HS-27A (cell line): ENCODE data around the gene ZFR2.

Source experiments
- DNase-seq: peaks from one replicate; pipeline ENCODE4 v3.0.0-alpha.2; 2012; ENCODE audit warnings: low read depth, missing footprints

The ZFR2 gene

DNA sequence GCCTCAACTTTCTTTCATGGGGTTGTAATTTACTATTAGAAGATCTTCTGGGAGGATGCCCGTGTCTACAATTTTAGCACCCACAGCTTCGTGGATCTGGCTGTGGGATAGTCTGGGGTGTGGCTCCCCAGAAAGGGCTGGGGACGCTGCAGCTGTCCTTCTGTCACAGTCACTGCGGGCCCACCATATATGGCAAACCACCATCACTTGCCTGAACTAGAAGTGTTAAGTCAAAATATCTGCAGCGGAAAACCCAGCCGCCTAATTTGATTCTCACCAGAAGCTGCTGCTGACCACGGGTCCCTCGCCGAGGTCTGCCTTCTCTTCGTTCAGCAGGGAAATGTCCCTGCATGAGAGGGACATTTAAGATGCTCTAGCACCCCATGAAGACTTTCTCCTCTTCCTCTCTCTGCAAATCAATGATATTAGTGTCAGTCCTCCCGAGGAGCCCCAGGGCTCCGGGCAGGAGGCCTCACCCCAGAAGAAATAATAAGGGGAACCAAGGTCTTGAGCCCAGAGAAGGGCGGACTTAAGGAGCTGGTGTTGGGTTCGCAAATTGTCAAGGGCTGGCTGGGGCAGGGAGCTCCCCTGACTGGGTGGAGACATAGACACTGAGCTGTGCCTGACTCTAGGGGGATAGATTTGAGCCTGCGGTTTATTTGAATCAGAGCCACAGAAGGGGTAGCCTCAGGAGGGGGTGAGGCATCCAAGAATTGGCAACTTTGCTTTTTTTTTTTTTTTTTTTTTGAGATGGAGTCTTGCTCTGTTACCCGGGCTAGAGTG lies 79.7 kb downstream of the ZFR2 start:
- DNase-seq, result no peak

DNA sequence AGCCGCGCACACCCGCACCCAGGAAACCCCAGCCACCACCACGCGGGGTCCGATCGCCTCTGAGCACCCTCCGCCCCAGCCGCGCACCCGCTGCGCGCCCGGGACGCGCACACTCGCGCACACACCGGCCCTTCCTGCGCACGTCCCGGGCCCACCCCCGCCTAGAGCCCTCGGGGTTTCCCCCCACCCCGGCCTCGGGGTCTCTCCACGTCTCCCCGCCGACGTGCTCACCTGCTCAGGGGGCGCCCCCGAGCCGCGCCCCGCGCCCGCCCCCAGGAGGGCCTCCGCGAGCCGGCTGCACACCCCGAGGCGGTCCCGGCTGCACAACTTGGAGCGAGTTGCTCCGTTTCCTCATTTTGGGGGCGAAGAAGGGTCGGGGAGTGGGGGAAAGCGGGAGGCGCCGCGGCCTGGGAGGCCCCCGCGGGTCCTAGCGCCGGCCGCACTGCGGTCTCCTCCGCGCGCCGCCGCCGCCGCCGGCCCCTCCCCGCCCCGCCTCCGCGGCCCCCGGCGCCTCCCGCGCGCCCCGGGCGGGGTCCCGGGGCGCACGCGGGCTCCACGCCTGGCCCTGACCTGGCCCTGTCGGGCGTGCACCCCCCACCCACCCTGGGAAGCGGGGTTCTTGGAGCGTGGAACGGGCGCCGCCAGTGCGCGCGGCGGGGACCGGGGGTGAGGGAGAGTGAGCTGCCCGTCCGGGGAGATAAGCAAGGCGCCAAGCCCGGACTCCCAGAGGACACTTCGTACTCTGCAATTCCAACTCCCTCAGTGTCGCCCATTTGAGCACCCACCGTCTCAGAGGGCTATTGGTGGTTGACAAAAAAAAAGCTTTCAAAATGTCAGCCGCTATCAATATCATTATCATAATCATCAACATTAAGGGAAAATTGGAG lies 82.7 kb downstream of the ZFR2 start, which contains the start of gene MATK:
Gene MATK, minus strand, starts transcription at position 444 of the 887 bp plus-strand sequence. CDS start 1,246 bp downstream, outside the sequence.
- no peak for DNase-seq

DNA sequence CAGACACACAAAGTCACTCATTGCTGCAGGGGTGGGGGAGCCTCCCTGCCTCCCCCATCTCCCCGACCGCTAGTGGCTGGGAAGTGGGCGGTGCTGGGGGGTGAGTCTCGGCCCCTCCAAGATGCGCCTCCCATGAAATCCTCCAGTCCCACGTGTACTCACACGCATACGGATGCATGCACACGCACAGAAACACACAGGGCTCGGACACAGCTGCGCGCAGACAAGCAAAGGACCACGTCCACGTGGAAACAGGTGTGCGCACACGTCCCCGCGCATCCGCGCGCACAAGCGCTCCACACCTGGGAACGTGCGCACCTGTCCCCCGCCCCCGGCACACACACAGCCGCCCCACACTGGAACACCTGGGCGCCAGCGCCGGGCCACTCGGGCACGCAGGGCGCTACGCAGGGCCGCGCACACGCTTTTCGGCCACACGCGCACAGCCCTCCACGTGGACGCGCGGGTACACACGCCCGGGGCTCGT lies 83.3 kb downstream of the ZFR2 start:
- no peak for DNase-seq

DNA sequence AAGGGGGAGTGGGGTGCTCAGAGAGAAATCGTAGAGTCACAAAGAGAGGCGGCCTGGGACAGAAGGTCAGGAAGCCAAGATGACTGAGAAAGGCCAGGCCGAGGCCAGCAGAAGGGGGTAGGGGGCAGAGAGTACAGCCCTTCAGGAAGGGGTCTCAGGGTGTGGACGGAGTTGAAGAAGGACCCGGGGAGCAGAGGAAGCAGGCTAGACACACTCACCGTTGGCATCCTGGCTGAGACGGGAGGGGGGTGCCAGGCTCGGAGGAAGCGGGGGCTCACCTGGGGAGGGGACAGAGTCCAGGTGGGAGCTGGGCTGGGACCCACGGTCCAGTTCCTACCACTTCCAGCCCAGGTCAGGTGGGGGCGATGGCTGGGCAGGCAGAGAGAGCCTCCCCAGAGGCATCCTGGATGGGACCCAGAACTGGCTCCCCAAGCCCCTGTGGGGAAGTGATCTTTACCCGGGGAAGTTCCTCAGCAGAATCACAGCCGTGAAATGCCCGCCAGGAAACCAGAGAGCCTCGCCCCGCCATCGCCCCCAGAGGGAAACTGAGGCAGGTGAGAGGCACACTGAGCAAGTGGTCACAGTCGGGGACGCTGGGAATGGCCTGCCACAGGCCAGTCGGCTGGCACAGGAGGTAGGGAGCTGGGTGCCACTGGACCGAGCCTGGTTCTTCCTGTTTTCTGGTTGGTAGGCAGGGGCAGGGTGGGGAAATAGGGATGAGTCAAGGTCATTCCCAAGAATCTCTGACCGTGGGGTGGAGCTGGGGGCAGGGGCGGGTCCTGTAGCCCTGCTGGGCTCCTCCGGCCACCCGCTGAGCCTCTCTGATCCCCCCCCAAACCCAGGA lies 84.0 kb downstream of the ZFR2 start:
- no peak for DNase-seq

DNA sequence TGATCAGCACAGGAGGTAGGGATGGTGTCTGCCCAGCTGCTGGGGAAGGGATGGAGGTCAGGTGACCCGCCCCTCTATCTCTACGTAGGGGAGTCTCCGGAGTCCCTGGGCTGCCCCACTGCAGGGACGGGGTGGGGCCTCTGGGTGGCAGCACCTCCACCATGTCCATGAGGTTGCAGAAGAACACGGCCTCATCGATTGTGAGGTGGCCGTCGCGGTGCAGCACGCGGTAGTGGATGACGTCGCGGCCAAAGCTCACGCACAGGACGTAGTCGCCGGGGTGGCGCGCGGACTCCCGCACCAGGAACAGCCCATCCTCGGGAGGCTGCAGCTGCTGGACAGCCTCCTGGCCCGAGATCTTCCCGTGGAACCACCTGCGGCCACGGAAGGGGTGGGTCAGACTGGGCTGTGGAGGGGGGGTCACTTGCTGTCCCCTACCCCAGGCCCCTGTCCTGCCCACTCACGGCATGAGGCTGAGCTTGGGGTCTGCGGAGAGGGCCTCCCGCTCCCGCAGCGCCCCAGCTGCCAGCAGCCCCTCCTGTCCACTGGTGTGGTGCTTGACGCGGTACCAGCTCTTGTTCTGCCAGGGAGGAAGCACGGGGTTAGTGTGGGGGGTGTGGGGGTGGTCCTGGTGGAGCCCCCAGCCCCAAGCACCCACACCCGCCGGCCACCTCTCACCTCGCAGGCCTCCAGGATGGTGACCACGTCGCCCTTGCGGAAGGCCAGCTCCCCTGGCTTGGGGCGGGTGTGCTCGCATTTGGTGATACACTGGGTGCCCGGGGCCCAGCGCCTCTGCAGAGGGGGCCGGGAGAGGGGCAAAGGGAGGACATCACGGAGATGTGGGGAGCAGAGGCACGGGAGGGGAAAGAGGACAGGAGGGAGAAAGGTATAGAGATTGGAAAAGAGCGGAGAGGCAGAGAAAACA lies 84.9 kb downstream of the ZFR2 start:
- DNase-seq, result no peak

DNA sequence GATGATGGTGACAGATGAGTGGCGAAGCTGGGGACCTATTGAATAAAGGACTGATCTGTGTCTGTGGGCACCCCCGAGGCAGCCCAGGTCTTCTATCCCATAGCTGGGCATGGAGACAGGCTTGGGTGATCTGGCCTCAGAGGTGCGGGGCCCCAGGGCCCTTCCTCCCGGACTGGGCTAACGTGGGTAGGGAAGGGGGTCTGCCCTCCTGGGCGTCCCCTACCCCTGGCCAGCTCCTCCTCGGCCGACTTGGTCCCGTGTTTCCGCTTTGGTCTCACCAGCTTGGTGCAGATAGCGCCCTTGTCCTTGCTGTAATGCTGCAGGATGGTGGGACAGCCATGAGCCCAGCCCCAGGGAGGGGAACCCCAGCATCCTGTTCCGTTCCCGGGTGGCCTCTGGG lies 85.9 kb downstream of the ZFR2 start:
- DNase-seq, result no peak

DNA sequence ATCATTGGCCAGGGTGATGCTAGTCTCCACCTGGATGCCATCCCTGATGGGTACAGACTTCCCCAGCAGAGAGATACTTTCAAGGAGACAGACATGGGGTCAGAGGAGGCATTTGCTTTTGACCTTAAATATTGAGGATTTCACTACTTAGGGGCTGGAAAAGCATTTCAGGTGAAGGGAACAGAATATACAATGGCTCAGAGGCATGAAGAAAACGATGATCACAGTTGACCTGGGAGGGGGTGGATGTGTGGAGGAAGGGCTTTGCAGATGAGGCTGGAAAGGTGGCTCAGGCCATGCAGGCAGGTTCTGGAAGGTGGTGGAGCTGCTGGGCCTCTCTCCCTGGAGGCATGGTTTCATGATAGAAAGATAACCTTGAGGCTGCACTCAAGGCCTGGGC lies 86.5 kb downstream of the ZFR2 start:
- DNase-seq, result no peak

DNA sequence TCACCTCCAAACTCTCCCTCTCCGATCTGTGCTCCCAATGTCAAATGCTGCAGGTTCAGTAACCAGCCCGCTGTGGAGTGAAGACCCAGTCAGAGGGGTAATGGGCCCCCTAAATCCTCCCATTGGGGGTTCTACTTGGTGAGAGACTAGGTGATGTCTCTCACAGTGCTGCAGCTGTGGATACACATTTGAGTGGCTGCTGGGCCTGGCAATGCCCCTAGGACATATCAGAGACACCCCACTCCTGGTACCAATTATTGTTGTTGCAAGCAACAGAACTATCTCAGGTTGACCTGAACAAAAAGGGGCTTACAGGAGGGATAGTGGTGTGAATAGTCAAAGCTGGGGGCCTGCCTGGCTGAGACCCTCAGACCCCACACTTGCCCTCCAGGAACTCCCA lies 87.2 kb downstream of the ZFR2 start:
- DNase-seq, result no peak

DNA sequence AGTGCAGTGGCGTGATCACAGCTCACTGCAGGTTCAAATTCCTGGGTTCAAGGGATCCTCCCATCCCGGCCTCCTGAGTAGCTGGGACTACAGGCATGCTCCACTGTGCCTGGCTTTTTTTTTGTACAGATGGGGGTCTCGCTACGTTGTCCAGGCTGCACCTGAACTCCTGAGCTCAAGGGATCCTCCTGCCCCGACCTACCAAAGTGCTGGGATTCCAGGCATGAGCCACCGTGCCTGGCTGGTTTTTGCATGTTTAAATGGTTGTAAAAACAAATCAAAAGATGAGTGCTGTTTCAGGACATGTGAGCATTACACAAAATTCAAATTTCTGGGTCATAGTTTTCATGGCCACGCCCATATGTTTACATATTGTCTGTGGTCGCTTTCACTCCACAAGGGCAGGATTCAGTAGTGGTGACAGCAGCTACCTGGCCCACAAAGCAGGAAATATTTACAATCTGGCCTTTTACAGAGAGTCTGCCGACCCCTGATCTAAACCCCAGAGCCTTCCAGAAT lies 88.0 kb downstream of the ZFR2 start:
- no peak for DNase-seq

DNA sequence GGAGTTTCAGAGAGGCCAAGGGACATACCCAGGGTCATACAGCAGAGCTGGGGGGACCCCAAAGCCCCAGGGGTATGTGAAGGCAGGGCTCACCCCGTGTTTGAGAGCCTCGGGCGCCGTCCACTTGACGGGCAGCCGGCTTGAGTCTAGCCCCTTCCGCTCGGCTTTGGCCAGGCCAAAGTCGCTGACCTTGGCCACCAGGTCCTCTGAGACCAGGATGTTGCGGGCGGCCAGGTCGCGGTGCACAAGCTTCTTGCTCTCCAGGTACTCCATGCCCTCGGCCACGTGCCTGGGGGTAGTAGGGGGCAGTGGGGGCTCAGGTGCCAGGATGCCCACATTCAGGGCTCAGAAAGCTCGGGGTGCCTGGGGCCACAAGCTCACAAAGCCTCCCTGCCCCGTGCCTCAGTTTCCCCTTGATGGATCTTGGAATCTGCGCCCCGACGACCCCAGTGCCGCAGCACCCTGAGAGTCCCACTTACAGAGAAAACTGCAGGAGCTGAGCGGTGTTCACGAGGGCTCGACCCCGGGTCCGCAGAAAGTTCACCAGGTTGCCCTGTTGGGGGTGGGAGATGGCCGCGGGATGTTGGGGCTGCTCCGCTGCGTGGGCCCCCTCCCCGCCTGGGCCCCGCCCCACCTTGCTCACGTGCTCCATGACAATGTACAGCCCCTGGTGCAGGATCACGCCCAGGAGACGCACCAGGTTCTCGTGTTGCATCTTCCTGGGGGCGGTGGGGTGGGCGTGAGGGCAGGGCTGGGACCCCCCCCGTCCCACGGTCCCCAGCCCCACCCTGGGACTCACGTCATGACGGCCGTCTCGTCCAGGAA lies 89.7 kb downstream of the ZFR2 start:
- DNase-seq, result no peak

DNA sequence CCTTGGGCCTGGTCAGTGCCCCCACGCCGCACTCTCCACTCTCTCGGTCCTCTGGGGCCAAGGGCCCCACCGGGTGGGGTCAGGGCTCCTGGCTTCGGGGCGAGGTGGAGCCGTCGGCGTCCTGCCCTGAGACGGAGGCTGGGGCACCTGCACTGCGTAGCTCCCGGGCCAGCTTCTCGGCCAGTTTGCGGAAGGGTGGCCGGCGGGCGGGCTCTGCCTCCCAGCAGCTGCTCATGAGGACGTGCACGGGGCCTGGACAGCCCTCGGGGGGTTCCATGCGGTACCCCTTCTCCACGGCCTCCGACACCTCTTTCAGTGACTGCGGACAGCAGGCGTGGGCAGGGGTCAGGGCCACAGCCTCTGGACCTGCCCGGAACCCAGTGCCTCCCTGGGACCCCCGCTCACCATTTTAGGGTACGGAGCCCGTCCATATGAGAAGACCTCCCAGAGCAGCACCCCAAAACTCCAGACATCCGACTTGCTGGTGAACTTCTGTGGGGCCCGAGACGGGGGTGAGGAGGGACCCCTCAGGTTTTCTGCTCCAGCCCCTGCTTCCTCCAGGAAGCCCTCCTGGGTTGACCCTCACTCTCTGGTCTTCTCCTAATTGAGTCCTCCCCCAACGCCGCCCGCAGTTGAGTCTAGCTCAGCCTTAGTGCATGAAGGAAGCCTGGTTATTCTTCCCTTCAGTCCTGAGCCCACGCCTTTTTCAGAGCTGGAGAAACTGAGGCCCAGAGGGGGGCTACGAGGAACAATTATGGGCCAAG lies 90.6 kb downstream of the ZFR2 start:
- no peak for DNase-seq

DNA sequence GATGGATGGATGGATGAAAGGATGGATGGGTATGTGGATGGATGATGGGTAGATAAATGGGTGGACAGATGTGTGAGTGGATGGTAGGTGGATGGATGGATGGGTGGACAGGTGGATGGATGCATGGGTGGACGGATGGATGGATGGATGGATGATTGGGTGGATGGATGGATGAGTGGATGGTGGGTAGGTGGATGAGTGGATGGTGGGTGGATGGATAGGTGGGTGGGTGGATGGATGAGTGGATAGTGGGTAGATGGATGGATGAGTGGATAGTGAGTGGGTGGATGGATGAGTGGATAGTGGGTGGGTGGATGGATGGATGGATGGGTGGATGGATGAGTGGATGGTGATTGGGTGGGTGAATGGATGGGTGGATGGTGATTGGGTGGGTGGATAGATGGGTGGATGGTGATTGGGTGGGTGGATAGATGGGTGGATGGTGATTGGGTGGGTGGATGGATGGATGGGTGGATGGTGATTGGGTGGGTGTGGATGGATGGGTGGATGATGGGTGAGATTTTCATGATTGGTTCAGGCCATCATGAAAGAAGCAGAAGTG lies 92.3 kb downstream of the ZFR2 start:
- DNase-seq, result no peak

DNA sequence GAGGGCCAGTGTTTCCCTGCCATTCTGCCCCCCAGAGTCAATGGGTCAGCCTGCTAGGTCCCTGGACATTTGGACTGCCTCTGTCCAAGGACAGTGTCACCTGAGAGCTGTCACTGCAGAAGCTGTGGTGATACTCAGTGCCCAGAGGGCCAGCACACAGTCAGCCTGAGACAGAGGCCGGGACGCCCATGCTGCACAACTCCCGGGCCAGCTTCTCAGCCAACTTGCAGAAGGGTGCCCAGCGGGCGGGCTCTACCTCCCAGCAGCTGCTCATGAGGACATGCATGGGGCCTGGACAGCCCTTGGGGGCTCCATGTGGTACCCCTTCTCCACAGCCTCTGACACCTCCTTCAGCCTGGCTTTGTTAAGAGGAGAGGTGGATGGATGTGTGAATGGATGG lies 93.0 kb downstream of the ZFR2 start:
- no peak for DNase-seq

DNA sequence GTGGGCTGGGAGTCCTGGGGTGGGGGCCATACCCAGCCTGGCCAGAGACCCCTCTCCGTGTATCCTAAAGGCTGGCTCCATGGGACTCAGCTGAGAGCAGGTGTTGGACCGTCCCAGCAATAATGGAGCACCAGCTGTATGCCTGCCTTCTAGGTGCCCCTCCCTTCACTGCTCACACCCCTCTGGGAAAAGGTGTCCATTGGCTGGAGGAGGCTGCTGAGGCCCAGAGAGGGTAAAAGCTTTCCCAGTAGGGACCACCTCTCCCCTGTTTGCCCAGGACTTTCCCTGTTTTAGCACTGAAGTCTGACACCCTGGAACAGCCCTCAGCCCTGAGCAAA lies 93.5 kb downstream of the ZFR2 start:
- DNase-seq, result no peak

DNA sequence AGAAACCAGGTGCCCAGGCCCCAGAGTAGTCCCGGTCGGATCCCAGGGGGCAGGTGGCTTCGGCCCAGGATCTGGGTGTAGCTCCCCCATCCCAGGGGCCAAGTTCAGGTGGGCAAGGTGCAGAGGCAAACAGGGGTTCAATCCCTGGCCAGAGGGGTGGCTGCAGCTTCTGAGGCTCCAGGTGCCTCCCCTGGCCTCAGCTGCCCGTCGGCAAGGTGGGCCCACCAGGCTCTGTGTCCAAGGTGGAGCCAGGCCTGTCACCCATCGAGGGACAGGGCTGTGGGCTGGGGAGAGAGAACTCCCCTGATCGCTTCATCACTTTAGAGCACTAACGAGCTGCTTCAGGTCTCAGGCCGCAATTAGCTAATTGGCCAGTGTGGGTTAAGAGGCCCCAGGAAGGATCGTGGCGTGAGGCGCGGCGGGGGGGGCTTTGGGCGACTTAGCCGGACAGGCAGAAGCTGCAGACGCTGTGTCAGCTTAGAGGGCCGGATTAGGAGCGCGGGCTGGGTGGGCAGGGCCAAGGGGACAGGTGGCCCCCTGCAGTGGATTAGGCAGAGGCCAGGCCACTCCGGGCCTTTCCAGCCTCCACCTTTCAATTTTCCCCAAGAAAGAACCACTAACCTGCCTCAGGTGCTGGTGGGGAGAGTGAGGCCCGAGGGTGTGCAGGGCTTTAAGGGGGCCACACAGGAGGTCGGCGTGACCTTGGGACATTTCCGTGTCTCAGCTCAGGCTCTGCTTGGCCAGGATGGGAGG lies 94.0 kb downstream of the ZFR2 start:
- DNase-seq, result no peak

DNA sequence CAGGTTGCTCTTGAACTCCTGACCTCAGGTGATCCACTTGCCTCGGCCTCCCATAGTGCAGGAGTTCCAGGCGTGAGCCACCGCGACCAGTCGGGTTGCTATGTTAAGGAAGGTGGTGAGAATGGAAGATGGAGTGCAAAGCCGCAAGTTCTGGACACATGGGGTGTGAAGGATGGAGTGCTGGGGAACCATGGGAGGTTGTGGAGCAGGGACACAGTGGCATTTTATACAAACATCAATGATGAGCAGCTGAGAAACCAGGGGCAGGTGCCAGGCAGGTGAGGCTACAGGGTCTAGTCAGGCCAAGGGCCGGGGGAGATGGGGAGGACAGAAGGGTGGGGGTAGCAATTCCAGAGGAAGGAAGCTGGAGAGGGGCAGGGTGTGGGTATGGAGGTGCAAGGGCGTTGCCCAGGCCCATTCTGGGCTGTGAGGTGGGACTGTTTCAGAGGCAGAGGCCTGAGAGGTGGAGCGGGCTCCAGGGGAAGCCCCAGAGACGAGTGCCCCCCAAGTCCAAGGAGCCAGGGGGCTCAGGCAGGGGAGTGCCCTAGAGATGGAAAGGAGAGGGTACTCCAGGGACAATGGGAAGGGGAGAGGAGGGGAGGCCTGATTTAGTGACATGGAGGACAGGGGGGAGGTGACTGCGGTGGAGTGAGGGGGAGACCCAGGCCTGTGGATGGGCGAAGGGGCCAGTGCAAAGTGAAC lies 94.9 kb downstream of the ZFR2 start:
- DNase-seq, result no peak

DNA sequence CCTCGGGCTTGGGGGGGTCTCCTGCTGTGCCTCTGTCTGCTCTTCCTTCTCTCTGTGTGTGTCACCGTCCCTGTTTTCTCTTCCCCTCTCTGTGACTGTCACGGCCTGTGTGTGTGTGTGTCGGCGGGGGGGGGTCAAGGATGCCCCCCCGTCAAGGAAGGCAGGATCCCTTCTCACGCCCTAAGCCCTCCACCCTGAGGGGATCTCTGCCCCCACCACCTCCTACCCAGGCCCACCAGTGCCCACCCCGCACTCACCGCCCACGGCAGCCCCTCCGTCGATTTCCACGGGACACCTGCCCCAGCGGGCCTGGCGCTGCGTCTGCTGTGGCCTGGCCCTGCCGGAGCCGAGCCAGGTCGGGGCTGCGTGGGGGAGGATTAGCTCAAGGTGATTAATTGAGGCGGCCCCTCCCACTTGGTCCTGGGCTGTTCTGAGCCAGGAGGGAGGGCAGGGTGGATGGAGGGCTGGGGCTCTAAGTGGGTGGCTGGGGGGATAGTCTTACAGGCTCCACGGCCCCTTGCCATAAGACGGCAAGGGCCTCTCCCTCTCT lies 96.9 kb downstream of the ZFR2 start, which contains the start of gene RAX2:
Gene RAX2, minus strand, starts transcription at position 323 of the 550 bp plus-strand sequence. CDS start 486 bp downstream, outside the sequence.
- DNase-seq, result no peak
